Activated CD4-positive, alpha-beta T cell treated with anti-CD3 and anti-CD28 coated beads, Interleukin-2, amount 10 ng/mL, durations not matched to agents 7 days and 5 days (primary cell): ENCODE results near the gene CREB5. TPM values are rescaled to one million over a fixed set of nuclear protein-coding genes. Genes with fewer than 3 reads are reported as not detected.

ENCODE experiments used
- CTCF ChIA-PET: fragments of 350-600 bp; sonication (Branson Sonifier 250); formaldehyde crosslinking; loops from one replicate; lab custom pipeline; 2021; ENCODE audit warnings: antibody characterized with exemption; lab: Charles Lee
- POLR2A ChIA-PET: fragments of 350-600 bp; sonication (Branson Sonifier 250); formaldehyde crosslinking; loops from one replicate; lab custom pipeline; 2021; ENCODE audit warnings: antibody characterized with exemption; lab: Charles Lee
- DNase-seq: peaks from one replicate; pipeline ENCODE4 v3.0.0-alpha.2; 2020
- H3K27ac Mint-ChIP-seq: one replicate; pipeline ENCODE4 v1.8.0; 2021; ENCODE audit warnings: mild to moderate bottlenecking, moderate library complexity, mixed read lengths
- H3K27me3 Mint-ChIP-seq: one replicate; pipeline ENCODE4 v1.8.0; 2021; ENCODE audit warnings: mixed read lengths
- H3K36me3 Mint-ChIP-seq: one replicate; pipeline ENCODE4 v1.8.0; 2021; ENCODE audit warnings: low read depth, mixed read lengths
- H3K4me1 Mint-ChIP-seq: one replicate; pipeline ENCODE4 v1.8.0; 2021; ENCODE audit warnings: mixed read lengths
- H3K4me3 Mint-ChIP-seq: one replicate; pipeline ENCODE4 v1.8.0; 2021; ENCODE audit warnings: mild to moderate bottlenecking, moderate library complexity, mixed read lengths
- H3K9me3 Mint-ChIP-seq: one replicate; pipeline ENCODE4 v1.8.0; 2021; ENCODE audit warnings: mixed read lengths
- total RNA-seq, 2 experiments: library from RNA; stranded (reverse); gene quantifications; one replicate each; pipeline ENCODE4 v1.2.3, GENCODE V29; 2021

Gene CREB5
- total RNA-seq, 2 experiments from 2014 or later = not detected

GRCh38 chr7:28580665-28581064 is 168.3 kb downstream of the CREB5 start:
- Mint-ChIP-seq H3K27me3 (peaks cover 9% of the 10 kb centered on the region), H3K9me3 (no peaks in the 10 kb centered on the region), H3K4me1 (no peaks in the 10 kb centered on the region), H3K27ac (no peak overlapping the region), H3K36me3 (no peaks in the 10 kb centered on the region), H3K4me3 (no peak overlapping the region)
- DNase-seq = no peak
- POLR2A ChIA-PET = no interaction called here
- CTCF ChIA-PET = no interaction called here

DNA sequence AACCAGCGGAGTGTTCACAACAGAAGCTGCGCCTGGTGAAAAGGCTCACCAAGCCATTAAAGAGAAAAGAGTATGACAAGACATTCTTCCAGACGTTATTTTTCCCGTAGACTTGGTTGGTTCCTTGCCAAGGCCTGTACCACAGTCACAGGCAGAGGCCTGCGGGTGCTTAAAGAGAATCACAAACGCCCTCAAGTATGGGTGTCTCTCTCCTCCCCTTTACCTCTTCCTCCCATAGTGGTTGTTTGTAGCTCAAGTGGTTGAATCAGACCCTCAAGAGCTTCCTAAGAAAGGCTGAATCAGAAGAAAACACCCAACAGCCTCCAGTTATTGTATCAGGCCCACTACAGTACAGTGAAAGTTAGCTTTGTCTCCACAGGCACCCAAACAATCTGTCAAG is 169.0 kb downstream of the CREB5 start:
- Mint-ChIP-seq H3K36me3 (no peaks in the 10 kb centered on the region), H3K27me3 (peaks cover 9% of the 10 kb centered on the region), H3K27ac (no peak overlapping the region), H3K4me1 (no peaks in the 10 kb centered on the region), H3K4me3 (no peak overlapping the region), H3K9me3 (no peaks in the 10 kb centered on the region)
- POLR2A ChIA-PET = no interaction called here
- no peak for DNase-seq
- CTCF ChIA-PET = no interaction called here

DNA sequence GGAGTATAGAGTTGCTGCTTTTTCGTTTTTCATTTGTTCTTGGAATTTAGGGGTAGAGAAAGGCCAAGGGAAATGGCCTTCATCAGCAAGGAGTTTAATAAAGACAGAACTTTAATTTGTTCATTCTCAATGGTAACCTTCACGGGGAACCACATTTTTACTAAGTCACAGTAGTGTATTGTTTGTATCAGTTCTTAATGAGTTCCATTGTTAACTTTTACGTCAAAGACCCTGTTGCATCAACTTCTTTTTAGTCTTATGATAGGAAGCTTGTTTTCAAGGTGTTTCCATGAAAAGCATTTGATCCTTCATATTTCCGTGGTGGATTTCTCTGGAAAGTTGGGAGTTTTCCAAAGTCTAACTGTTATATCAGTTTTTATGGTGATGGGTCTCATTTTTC is 169.9 kb downstream of the CREB5 start:
- Mint-ChIP-seq H3K36me3 (no peaks in the 10 kb centered on the region), H3K4me3 (no peak overlapping the region), H3K27ac (no peak overlapping the region), H3K27me3 (peaks cover 9% of the 10 kb centered on the region), H3K9me3 (no peaks in the 10 kb centered on the region), H3K4me1 (no peaks in the 10 kb centered on the region)
- POLR2A ChIA-PET = no interaction called here
- DNase-seq = no peak
- CTCF ChIA-PET = no interaction called here

DNA sequence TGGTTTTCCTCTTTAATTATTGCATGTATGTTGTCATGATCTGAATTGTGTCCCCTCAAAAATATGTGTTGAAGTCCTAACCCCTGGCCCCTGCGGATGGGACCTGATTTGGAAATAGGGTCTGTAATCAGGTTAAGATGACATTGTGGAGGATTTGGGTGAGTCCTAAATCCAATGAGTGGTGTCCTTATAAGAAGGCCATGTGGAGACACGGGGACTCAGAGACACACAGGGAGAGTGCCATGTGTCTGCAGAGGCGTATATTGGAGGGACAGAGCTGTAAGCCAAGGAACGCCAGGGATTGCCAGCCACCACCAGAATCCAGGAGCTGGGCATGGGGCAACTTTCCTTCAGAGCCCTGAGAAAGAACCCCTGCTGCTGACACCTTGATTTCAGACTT is 171.9 kb downstream of the CREB5 start:
- H3K4me1 Mint-ChIP-seq = no peaks in the 10 kb centered on the region
- CTCF ChIA-PET = no interaction called here
- POLR2A ChIA-PET = no interaction called here

GRCh38 chr7:28586736-28587135 is 174.4 kb downstream of the CREB5 start:
- peaks cover 10% of the 10 kb centered on the region for H3K4me1 Mint-ChIP-seq

More for the DNA sequence above, 171.9 kb downstream of the CREB5 start:
- Mint-ChIP-seq H3K27ac (no peak overlapping the region), H3K36me3 (no peaks in the 10 kb centered on the region), H3K4me3 (no peak overlapping the region), H3K27me3 (peaks cover 7% of the 10 kb centered on the region), H3K9me3 (no peaks in the 10 kb centered on the region)
- no peak for DNase-seq

DNA sequence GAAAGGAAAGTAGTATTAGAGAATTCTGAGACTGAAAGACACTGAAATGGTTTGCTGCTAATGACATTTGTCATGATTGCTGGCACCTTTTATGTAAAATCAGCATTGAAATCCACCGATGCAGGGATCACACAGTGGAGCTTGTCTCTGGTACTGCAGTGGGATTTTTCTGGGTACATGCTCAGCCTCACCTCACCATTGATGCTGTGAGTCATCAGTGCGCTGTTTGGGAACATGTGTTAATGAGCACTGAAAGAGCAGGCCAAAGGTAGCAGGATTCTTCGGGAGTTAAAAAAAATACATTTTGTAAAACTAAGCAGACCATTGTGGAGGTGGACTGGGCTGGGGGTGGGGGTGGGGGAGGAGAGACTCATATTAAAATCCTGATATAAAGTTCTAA is 174.9 kb downstream of the CREB5 start:
- H3K4me3 Mint-ChIP-seq = no peak overlapping the region
- H3K36me3 Mint-ChIP-seq = no peaks in the 10 kb centered on the region
- peaks cover 5% of the 10 kb centered on the region for H3K27me3 Mint-ChIP-seq
- no peaks in the 10 kb centered on the region for H3K9me3 Mint-ChIP-seq
- no peak overlapping the region for H3K27ac Mint-ChIP-seq
- CTCF ChIA-PET = no interaction called here
- DNase-seq = no peak
- peaks cover 10% of the 10 kb centered on the region for H3K4me1 Mint-ChIP-seq
- POLR2A ChIA-PET = no interaction called here

More at GRCh38 chr7:28586736-28587135, 174.4 kb downstream of the CREB5 start:
- H3K9me3 Mint-ChIP-seq = no peaks in the 10 kb centered on the region
- H3K27me3 Mint-ChIP-seq = peaks cover 5% of the 10 kb centered on the region
- no peak overlapping the region for H3K27ac Mint-ChIP-seq
- no peak for DNase-seq
- no peak overlapping the region for H3K4me3 Mint-ChIP-seq
- ChIA-PET CTCF (no interaction called here), POLR2A (no interaction called here)
- H3K36me3 Mint-ChIP-seq = no peaks in the 10 kb centered on the region

DNA sequence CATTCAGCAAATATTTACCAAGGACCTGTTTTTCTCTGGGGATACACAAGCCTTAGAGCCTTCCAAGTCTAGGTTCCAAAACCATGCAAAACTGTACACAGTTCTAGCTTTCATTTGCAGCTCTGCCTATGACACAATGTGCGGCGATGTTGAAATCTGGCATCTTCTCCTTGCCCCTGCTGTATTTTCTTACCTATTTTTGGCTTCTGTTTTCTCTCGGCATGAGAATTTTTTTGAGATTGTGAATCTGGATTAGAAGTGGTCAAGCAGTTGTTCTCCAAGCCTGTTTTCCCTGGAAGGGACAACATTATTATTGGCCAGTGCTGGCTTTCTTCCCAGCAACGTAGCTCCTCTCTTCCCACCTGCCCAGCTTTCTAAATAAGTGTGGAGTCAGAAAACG is 176.3 kb downstream of the CREB5 start:
- H3K9me3 Mint-ChIP-seq = no peaks in the 10 kb centered on the region
- H3K27ac Mint-ChIP-seq = no peak overlapping the region
- no peaks in the 10 kb centered on the region for H3K36me3 Mint-ChIP-seq
- peaks cover 2% of the 10 kb centered on the region for H3K27me3 Mint-ChIP-seq
- POLR2A ChIA-PET = no interaction called here
- DNase-seq = no peak
- H3K4me1 Mint-ChIP-seq = peaks cover 10% of the 10 kb centered on the region
- CTCF ChIA-PET = no interaction called here
- no peak overlapping the region for H3K4me3 Mint-ChIP-seq

DNA sequence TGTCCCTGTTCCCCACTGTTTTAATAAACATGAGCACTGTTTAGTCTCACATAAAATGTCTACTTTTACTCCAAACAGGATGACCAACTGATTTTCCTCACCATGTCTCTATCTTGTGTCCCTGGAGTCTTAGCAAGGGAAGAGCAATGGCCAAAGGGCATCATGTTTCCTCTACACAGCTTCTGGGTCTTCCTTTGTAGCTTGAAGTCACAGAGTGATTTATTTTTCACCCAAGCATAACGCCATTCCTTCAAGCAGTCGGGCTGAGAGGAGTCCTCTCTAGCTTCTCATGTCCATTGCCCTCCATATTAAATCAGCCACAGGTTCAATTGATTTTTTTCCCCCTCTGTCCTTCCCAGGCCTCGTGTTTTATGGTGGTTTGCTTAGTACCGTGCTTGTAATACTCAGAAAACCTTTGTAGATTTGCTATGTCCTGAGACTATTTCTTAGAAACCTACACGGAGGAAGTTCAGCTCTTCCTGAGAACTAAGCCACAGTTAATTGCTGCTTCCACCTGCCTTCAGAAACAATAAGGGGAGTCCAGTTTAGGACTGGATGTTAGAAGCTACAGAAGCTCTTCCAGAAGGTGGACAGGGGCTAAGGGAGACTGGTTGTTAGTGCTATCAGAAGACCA is 178.8 kb downstream of the CREB5 start:
- Mint-ChIP-seq H3K9me3 (no peaks in the 10 kb centered on the region), H3K27me3 (peaks cover 2% of the 10 kb centered on the region), H3K4me3 (no peak overlapping the region), H3K36me3 (no peaks in the 10 kb centered on the region), H3K4me1 (peaks cover 10% of the 10 kb centered on the region), H3K27ac (peak overlapping the region; percentile 66)
- CTCF ChIA-PET = no interaction called here
- POLR2A ChIA-PET = no interaction called here
- DNase-seq = no peak

DNA sequence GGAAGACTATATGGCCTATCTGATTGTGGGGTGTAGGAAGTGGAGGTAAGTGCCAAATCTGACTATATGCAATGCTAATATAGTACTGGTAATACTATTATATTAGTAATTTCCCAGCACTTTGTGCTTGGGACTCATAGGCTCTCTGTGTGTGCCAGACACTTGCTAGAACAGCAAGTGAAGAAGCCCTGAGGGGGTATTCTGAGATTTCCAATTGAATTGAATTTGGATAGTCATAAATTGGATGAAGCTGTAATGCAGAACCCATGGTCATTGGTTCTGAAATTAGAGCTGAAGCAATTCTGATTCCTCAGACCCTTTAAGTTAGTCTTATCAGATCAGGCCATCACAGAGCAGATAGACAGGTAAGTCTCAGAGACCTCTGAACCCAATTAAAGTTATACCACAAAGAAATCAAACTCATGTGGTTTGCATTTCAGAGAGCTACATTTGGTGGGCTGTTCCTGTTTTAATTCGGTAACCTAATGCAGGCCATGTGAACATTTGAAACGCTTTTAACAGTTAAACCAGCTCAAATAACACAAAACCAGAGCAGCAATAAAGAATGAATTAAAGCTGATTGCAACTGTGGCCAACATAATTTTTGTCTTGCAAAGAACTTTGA is 179.5 kb downstream of the CREB5 start:
- CTCF ChIA-PET = no interaction called here
- peak overlapping the region; percentile 66 for H3K27ac Mint-ChIP-seq
- peaks cover 2% of the 10 kb centered on the region for H3K27me3 Mint-ChIP-seq
- H3K9me3 Mint-ChIP-seq = no peaks in the 10 kb centered on the region
- DNase-seq = no peak
- no peak overlapping the region for H3K4me3 Mint-ChIP-seq
- POLR2A ChIA-PET = no interaction called here
- H3K4me1 Mint-ChIP-seq = peaks cover 10% of the 10 kb centered on the region
- H3K36me3 Mint-ChIP-seq = no peaks in the 10 kb centered on the region

- Mint-ChIP-seq H3K9me3 (no peaks in the 10 kb centered on the region), H3K4me1 (peaks cover 10% of the 10 kb centered on the region), H3K27me3 (peaks cover 2% of the 10 kb centered on the region), H3K4me3 (no peak overlapping the region), H3K36me3 (no peaks in the 10 kb centered on the region), H3K27ac (no peak overlapping the region)
- ChIA-PET CTCF (no interaction called here), POLR2A (no interaction called here)
- DNase-seq = no peak
These were observed 180.5 kb downstream of the CREB5 start for GRCh38 chr7:28592861-28593260.

- Mint-ChIP-seq H3K9me3 (no peaks in the 10 kb centered on the region), H3K36me3 (no peaks in the 10 kb centered on the region), H3K4me1 (peaks cover 10% of the 10 kb centered on the region), H3K27me3 (peaks cover 2% of the 10 kb centered on the region), H3K27ac (no peak overlapping the region), H3K4me3 (no peak overlapping the region)
- DNase-seq = no peak
- ChIA-PET CTCF (no interaction called here), POLR2A (no interaction called here)
These were observed 182.8 kb downstream of the CREB5 start for GRCh38 chr7:28595076-28595475.

DNA sequence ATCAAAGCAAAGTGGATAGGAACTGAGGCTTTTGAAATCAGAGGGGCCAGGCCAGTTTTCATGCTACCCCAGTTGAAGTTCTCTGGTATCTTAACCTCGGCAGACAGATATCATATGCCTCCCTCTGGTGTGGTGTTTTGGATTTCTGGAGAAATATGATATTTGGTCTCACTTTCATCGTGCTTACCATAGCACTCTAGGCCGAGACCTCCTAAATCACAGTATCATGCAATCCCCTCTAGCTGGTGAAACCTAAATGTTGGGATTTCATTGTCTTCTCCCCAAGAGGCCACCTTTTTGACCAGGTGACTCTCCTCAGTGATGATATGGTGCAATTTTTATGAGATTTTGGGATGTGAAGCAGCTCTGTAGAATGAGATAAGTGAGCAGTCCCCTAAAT is 183.5 kb downstream of the CREB5 start:
- H3K36me3 Mint-ChIP-seq = no peaks in the 10 kb centered on the region
- no peak for DNase-seq
- no peak overlapping the region for H3K4me3 Mint-ChIP-seq
- ChIA-PET POLR2A (no interaction called here), CTCF (no interaction called here)
- peaks cover 4% of the 10 kb centered on the region for H3K27me3 Mint-ChIP-seq
- H3K27ac Mint-ChIP-seq = no peak overlapping the region
- no peaks in the 10 kb centered on the region for H3K9me3 Mint-ChIP-seq
- peaks cover 8% of the 10 kb centered on the region for H3K4me1 Mint-ChIP-seq

- DNase-seq = no peak
- Mint-ChIP-seq H3K27me3 (peaks cover 6% of the 10 kb centered on the region), H3K36me3 (no peaks in the 10 kb centered on the region), H3K27ac (no peak overlapping the region), H3K4me3 (no peak overlapping the region), H3K4me1 (peaks cover 2% of the 10 kb centered on the region), H3K9me3 (no peaks in the 10 kb centered on the region)
- POLR2A ChIA-PET = no interaction called here
- CTCF ChIA-PET = no interaction called here
These were observed 184.1 kb downstream of the CREB5 start for GRCh38 chr7:28596245-28596935.
